DMS114 treated with DMSO at 0.1 percent for 48 hours (cell line): Measurements from ENCODE around the gene FRMD7.

Source experiments
- DNase-seq: peaks from one replicate; lab custom pipeline; 2025; ENCODE audit not compliant: unreplicated experiment; lab: John Stamatoyannopoulos, UW

Gene FRMD7

GRCh38 chrX:132037479-132037993 lies 90.3 kb downstream of the FRMD7 start:
- no peak for DNase-seq

GRCh38 chrX:132034648-132035047 lies 93.2 kb downstream of the FRMD7 start:
- no peak for DNase-seq

GRCh38 chrX:132033166-132033565 lies 94.7 kb downstream of the FRMD7 start:
- no peak for DNase-seq

- no peak for DNase-seq
Measured at GRCh38 chrX:132031867-132032266, 96.0 kb downstream of the FRMD7 start.

- no peak for DNase-seq
Measured at GRCh38 chrX:132030264-132030663, 97.6 kb downstream of the FRMD7 start.
